PC-9 (cell line): ENCODE results near the gene CYBRD1.

Experiments used
- CTCF ChIP-seq: fragments of 200-600 bp; sonication (generic); conservative IDR thresholded peaks from 2 replicates; pipeline ENCODE4 v1.6.1; 2017; ENCODE audit warnings: mixed run types, antibody characterized with exemption, mild to moderate bottlenecking, moderate library complexity
- EZH2 ChIP-seq: fragments of 200-600 bp; sonication (generic); IDR thresholded peaks from 2 replicates; pipeline ENCODE4 v1.8.0; 2017; ENCODE audit warnings: antibody characterized with exemption, low read depth

DNA sequence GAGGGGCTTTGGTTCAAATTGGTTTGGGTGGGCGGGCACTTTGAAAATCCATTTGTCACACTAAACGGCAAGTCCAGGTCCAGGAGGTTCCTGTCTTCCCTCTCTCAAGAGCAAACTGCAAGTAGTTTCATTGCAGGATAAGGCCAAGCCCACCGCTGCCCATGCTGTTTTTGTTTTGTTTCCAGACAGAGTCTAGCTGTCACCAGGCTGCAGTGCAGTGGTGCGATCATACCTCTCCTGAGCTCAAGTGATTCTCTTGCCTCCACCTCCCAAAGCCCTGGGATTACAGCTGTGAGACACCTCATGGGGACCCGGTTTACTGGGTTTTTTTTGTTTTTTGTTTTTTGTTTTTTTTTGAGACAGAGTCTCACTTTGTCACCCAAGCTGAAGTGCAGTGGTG lies 1.8 kb upstream of the CYBRD1 start:
- no peak for TF ChIP-seq EZH2
- no peak for TF ChIP-seq CTCF
